ENCODE results near the gene SOX12. TPM values are rescaled to one million over a fixed set of nuclear protein-coding genes. Genes with fewer than 3 reads are reported as not detected.

Gene SOX12
- total RNA-seq, 4 donors from 2014 or later = 0.15 to 1.4 (median 0.65) TPM

DNA sequence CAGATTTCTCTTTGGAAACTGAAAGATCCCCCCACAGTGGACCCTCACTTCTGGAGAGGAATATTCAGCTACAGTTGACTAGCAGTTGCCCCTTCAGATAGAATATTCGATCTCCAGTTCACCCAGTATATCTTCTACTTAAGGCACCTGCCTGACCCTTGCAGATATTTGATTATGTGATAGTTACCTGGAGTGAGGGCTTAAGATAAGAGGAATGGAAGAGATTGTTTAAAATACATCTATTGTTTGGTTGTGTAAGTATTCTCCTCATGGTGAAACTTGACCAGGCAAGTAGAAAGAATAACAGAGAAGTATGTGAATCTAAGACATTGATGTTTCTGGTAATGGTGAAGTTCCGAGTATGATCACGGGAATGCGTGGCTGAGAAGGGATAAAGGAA, 29.5 kb upstream of the SOX12 start:
- intact Hi-C loops (cut with DNase I; ENCODE audit: low total_unique reads) = loop anchor here (2.0 to 5.0 kb wide), 2 partner anchors 113 to 166 kb away; partner anchors contain the start of genes RBCK1 and TBC1D20
- TF ChIP-seq, protein P1, sequence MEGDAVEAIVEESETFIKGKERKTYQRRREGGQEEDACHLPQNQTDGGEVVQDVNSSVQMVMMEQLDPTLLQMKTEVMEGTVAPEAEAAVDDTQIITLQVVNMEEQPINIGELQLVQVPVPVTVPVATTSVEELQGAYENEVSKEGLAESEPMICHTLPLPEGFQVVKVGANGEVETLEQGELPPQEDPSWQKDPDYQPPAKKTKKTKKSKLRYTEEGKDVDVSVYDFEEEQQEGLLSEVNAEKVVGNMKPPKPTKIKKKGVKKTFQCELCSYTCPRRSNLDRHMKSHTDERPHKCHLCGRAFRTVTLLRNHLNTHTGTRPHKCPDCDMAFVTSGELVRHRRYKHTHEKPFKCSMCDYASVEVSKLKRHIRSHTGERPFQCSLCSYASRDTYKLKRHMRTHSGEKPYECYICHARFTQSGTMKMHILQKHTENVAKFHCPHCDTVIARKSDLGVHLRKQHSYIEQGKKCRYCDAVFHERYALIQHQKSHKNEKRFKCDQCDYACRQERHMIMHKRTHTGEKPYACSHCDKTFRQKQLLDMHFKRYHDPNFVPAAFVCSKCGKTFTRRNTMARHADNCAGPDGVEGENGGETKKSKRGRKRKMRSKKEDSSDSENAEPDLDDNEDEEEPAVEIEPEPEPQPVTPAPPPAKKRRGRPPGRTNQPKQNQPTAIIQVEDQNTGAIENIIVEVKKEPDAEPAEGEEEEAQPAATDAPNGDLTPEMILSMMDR (IDR thresholded peaks at IDR 0.05 in 4 of 5, conservative IDR thresholded peaks at IDR 0.05 in 1 of 5) = no peak
- Histone ChIP-seq H3K4me3 (no peak overlapping the region), H3K36me3 (no peaks in the 10 kb centered on the region), H3K27me3 (no peaks in the 10 kb centered on the region), H3K9me3 (no peaks in the 10 kb centered on the region), H3K27ac (no peak overlapping the region), H3K4me1 (peaks cover 33 to 34% of the 10 kb centered on the region in 2 donors)
- DNase-seq = no peak
- no peak for ATAC-seq
- in situ Hi-C loops (cut with MboI; ENCODE audit: low sequenced_read_pairs in 4 of 4) = no loop called here

DNA sequence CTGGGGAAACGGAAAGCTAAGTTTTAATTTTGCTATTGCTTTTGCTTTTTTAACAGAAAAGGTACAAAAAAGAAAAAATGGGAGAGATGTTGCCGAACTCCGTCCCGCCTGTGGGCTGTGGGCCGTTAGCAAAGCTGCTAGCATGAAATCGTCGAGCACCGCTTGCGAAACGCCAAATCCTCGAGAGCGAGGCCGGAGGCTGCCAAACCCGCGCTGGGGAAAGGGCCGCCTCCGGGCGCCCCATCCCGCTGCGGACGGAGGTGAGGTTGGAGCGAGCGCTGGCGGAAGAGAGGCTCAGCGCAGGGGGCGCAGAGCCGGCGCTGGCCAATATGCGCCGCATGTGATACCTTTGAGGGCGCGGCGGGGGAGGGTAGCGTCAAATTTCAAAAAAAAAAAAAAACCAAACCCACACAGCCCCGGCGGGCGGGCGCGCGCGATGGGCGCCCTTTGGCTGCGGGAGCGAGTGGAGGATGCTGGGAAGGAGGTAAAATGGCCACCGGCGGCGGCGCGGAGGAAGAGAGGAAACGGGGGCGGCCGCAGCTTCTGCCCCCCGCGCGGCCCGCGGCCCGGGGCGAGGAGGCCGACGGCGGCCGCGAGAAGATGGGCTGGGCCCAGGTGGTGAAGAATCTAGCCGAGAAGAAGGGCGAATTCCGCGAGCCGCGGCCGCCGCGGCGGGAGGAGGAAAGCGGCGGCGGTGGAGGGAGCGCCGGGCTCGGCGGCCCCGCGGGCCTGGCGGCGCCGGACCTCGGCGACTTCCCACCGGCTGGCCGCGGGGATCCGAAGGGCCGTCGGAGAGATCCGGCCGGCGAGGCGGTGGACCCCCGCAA, 28.0 kb upstream of the SOX12 start, which contains the start of gene ZCCHC3:
ZCCHC3 (plus strand) TSS at position 473 of the 827 bp plus-strand sequence; CDS start at position 490, 17 bp downstream.
- intact Hi-C loops (cut with DNase I; ENCODE audit: low total_unique reads) = loop anchor here (1.0 to 5.0 kb wide), 4 partner anchors 13 to 165 kb away; partner anchors contain the start of genes RBCK1 and TBC1D20
- peak; percentile 59 to 76 for TF ChIP-seq POLR2A (IDR thresholded peaks at IDR 0.05)
- TF ChIP-seq, protein P1 (IDR thresholded peaks at IDR 0.05 in 4 of 5, conservative IDR thresholded peaks at IDR 0.05 in 1 of 5) = peak in 1 of 5 experiments; percentile 32

DNA sequence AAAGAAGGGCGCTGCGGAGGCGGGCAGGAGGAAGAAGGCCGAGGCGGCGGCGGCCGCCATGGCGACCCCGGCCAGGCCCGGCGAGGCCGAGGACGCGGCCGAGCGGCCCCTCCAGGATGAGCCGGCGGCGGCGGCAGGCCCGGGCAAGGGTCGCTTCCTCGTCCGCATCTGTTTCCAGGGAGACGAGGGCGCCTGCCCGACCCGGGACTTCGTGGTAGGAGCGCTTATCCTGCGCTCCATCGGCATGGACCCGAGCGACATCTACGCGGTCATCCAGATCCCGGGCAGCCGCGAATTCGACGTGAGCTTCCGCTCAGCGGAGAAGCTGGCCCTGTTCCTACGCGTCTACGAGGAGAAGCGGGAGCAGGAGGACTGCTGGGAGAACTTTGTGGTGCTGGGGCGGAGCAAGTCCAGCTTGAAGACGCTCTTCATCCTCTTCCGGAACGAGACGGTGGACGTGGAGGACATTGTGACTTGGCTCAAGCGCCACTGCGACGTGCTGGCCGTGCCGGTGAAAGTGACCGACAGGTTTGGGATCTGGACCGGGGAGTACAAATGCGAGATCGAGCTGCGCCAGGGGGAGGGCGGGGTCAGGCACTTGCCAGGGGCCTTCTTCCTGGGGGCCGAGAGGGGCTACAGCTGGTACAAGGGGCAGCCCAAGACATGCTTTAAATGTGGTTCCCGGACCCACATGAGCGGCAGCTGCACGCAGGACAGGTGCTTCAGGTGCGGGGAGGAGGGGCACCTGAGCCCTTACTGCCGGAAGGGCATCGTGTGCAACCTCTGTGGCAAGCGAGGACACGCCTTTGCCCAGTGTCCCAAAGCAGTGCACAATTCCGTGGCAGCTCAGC, 27.2 kb upstream of the SOX12 start:
- Histone ChIP-seq H3K36me3 (no peaks in the 10 kb centered on the region), H3K27me3 (no peaks in the 10 kb centered on the region), H3K9me3 (no peaks in the 10 kb centered on the region), H3K27ac (peak overlapping the region; percentile 93 to 98 (median 94)), H3K4me1 (peaks cover 26 to 35% of the 10 kb centered on the region in 2 donors), H3K4me3 (peak overlapping the region; percentile 80 to 92 (median 90))
- peak in 1 of 2 donors; percentile 68 for TF ChIP-seq POLR2A (IDR thresholded peaks at IDR 0.05)
- TF ChIP-seq, protein P1 (IDR thresholded peaks at IDR 0.05 in 4 of 5, conservative IDR thresholded peaks at IDR 0.05 in 1 of 5) = no peak
- DNase-seq (peak; percentile 44 to 61), ATAC-seq (peak; percentile 48 to 54)
- intact Hi-C loops (cut with DNase I; ENCODE audit: low total_unique reads) (loop anchor here (1.0 to 5.0 kb wide), 4 partner anchors 12 to 164 kb away; partner anchors contain the start of genes RBCK1 and TBC1D20), in situ Hi-C loops (cut with MboI; ENCODE audit: low sequenced_read_pairs in 4 of 4) (no loop called here)

More for the DNA sequence above, 28.0 kb upstream of the SOX12 start, which contains the start of gene ZCCHC3:
- Histone ChIP-seq H3K36me3 (no peaks in the 10 kb centered on the region), H3K9me3 (no peaks in the 10 kb centered on the region), H3K4me1 (peaks cover 26 to 35% of the 10 kb centered on the region in 2 donors), H3K27ac (peak within 1 kb of the TSS; percentile 93 to 98 (median 94)), H3K4me3 (peak within 1 kb of the TSS; percentile 80 to 92 (median 90)), H3K27me3 (no peaks in the 10 kb centered on the region)
- peak; percentile 88 to 90 for ATAC-seq
- in situ Hi-C loops (cut with MboI; ENCODE audit: low sequenced_read_pairs in 4 of 4) = no loop called here
- DNase-seq = peak; percentile 75 to 85

DNA sequence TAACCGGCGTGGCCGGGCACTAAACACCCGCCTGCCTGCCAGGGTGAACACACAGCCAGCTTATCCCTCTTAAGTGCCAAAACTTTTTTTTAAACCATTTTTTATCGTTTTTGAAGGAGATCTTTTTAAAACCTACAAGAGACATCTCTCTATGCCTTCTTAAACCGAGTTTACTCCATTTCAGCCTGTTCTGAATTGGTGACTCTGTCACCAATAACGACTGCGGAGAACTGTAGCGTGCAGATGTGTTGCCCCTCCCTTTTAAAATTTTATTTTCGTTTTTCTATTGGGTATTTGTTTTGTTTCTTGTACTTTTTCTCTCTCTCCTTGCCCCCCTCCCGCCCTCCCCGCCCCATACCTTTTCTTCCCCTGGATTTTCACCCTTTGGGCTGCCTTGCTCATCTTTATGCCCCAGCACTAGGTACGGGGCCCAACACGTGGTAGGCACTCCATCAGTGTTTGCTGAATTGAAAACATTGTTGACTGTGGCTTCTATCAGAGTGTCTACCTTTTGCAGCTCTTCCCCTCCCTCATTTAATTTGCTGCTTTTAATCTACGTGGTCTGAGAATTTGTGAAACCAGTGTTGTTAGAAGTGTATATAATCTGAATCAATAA, 26.5 kb upstream of the SOX12 start:
- ATAC-seq (no peak), DNase-seq (no peak)
- Histone ChIP-seq H3K9me3 (no peaks in the 10 kb centered on the region), H3K27me3 (no peaks in the 10 kb centered on the region), H3K4me1 (peaks cover 26 to 35% of the 10 kb centered on the region in 2 donors), H3K36me3 (no peaks in the 10 kb centered on the region), H3K4me3 (peak overlapping the region; percentile 80 to 92 (median 90)), H3K27ac (peak overlapping the region; percentile 93 to 98 (median 94))
- intact Hi-C loops (cut with DNase I; ENCODE audit: low total_unique reads) = loop anchor here (5.0 kb wide), 1 partner anchor 163 kb away; the partner anchor contains the start of gene TBC1D20
- in situ Hi-C loops (cut with MboI; ENCODE audit: low sequenced_read_pairs in 4 of 4) = no loop called here
- TF ChIP-seq POLR2A (IDR thresholded peaks at IDR 0.05) = no peak
- TF ChIP-seq, protein P1 (IDR thresholded peaks at IDR 0.05 in 4 of 5, conservative IDR thresholded peaks at IDR 0.05 in 1 of 5) = no peak
